ENCODE measurements around the gene BTNL8.

Gene BTNL8

GRCh38 chr5:180868960-180869359, 30.0 kb upstream of the BTNL8 start:
- peak; percentile 89 for DNase-seq (ENCODE audit: insufficient read length, low spot score)
- TF ChIP-seq CTCF (IDR thresholded peaks at IDR 0.05; ENCODE audit: insufficient read depth, missing control alignments): peak; percentile 89
- FAIRE-seq: peak; percentile 77

- FAIRE-seq (no peak), DNase-seq (ENCODE audit: insufficient read length, low spot score) (no peak)
- no peak for TF ChIP-seq CTCF (IDR thresholded peaks at IDR 0.05; ENCODE audit: insufficient read depth, missing control alignments)
Measured at GRCh38 chr5:180869587-180869986, 29.4 kb upstream of the BTNL8 start.

GRCh38 chr5:180870276-180871068, 28.5 kb upstream of the BTNL8 start:
- TF ChIP-seq CTCF (IDR thresholded peaks at IDR 0.05; ENCODE audit: insufficient read depth, missing control alignments): no peak
- FAIRE-seq (no peak), DNase-seq (ENCODE audit: insufficient read length, low spot score) (no peak)

- no peak for TF ChIP-seq CTCF (IDR thresholded peaks at IDR 0.05; ENCODE audit: insufficient read depth, missing control alignments)
- no peak for DNase-seq (ENCODE audit: insufficient read length, low spot score)
- FAIRE-seq: no peak
Measured at GRCh38 chr5:180872419-180872818, 26.5 kb upstream of the BTNL8 start.

GRCh38 chr5:180873615-180874520, 25.1 kb upstream of the BTNL8 start:
- FAIRE-seq: no peak
- TF ChIP-seq CTCF (IDR thresholded peaks at IDR 0.05; ENCODE audit: insufficient read depth, missing control alignments): no peak
- DNase-seq (ENCODE audit: insufficient read length, low spot score): no peak

- DNase-seq (ENCODE audit: insufficient read length, low spot score) (no peak), FAIRE-seq (no peak)
- no peak for TF ChIP-seq CTCF (IDR thresholded peaks at IDR 0.05; ENCODE audit: insufficient read depth, missing control alignments)
Measured at GRCh38 chr5:180874804-180875582, 24.0 kb upstream of the BTNL8 start.
